Heart left ventricle (tissue), 16 donors: Measurements from ENCODE around the gene WDR82. TPM values are rescaled to one million over a fixed set of nuclear protein-coding genes. Genes with fewer than 3 reads are reported as not detected.

Experiments
- ATAC-seq, 4 donors: fragments of 200-7000 bp; cut with Tn5 transposase; one replicate each; pipeline ENCODE4 v1.9.1; 2020 to 2022; ENCODE audit warnings: moderate library complexity in 4 of 4, mild to moderate bottlenecking in 3 of 4, moderate number of reproducible peaks in 1 of 4
- DNase-seq, 5 donors: peaks; one replicate each; pipeline ENCODE4 v3.0.0-alpha.2; 2020
- H3K27ac ChIP-seq, 12 donors: fragments of 200-600 bp; sonication (generic) in 4 of 12; one replicate each; pipeline versions ENCODE4 v1.5.0 to v1.8.0; 2016 to 2022; ENCODE audit warnings: mild to moderate bottlenecking in 2 of 12
- H3K27me3 ChIP-seq, 9 donors: fragments of 200-600 bp; sonication (generic) in 2 of 9; one replicate each; pipeline versions ENCODE4 v1.5.1 to v1.8.0; 2016 to 2022; ENCODE audit warnings: mild to moderate bottlenecking in 3 of 9
- H3K36me3 ChIP-seq, 9 donors: fragments of 200-600 bp; sonication (generic) in 2 of 9; one replicate each; pipeline versions ENCODE4 v1.5.0 to v1.8.0; 2018 to 2022; ENCODE audit warnings: mild to moderate bottlenecking in 2 of 9
- H3K4me1 ChIP-seq, 12 donors: fragments of 200-600 bp; sonication (generic) in 4 of 12; one replicate each; pipeline versions ENCODE4 v1.5.0 to v1.8.0; 2016 to 2022; ENCODE audit warnings: mild to moderate bottlenecking in 3 of 12
- H3K4me3 ChIP-seq, 12 donors: fragments of 200-600 bp; sonication (generic) in 4 of 12; one replicate each; pipeline versions ENCODE4 v1.5.0 to v1.8.0; 2017 to 2022; ENCODE audit warnings: mild to moderate bottlenecking in 9 of 12, moderate library complexity in 4 of 12
- H3K9me3 ChIP-seq, 12 donors: fragments of 200-600 bp; sonication (generic) in 4 of 12; one replicate each; pipeline versions ENCODE4 v1.5.0 to v1.8.0; 2016 to 2022; ENCODE audit warnings: mild to moderate bottlenecking in 1 of 12
- POLR2A ChIP-seq, 2 donors: fragments of 450-650 bp; IDR thresholded peaks; one replicate each; pipeline ENCODE4 v1.6.1; 2017; ENCODE audit warnings: antibody characterized with exemption in 2 of 2, mild to moderate bottlenecking in 2 of 2, moderate library complexity in 2 of 2
- WGBS, 4 donors: extraction: QIAGEN DNeasy Blood & Tissue Kit in 2 of 4; methylation state at CpG; one replicate each; pipeline versions ENCODE4 v1.1.5 to v1.1.7; 2013 to 2018; 5-methylcytosine and 5-hydroxymethylcytosine counted together
- intact Hi-C, 10 donors: fragments of 100-400 bp; cut with DNase I; formaldehyde crosslinking; loops; one replicate each; pipeline versions ENCODE4 v1.11.1 to v1.14.2; 2022
- polyA plus RNA-seq, 2 donors: library from polyadenylated mRNA; stranded (reverse); fragments of 200-250 nt; gene quantifications; one replicate each; pipeline ENCODE4 v1.2.3, GENCODE V29; 2013
- total RNA-seq, 9 donors: library from RNA; depleted of rRNA in 2 of 9; stranded (reverse); fragments of >200 nt in 2 of 9; fragmentation: NEBNext Ultra II Directional in 3 of 9; extraction: Animal tissue kit (Norgen Biotek cat#: 25700) in 3 of 9; gene quantifications; one replicate each; pipeline versions ENCODE4 v1.1.0 to v1.2.4, GENCODE V29; 2016 to 2023
- TF ChIP-seq, protein P1 (sequence below), 12 donors: fragments of 200-600 bp; sonication (generic) in 4 of 12; IDR thresholded peaks; one replicate each; pipeline versions ENCODE4 v1.5.0 to v1.8.0; 2018 to 2022; ENCODE audit warnings: antibody characterized with exemption in 12 of 12, mild to moderate bottlenecking in 5 of 12
- donor health status: ischemic (EF 13 %, LVEDD 7.1; RV severe dilation, severe dysfunction).
- donor health status: healthy with polysubstance abuse.
- donor health status: DM: no; HTN: yes; CAD: no.
- donor health status: DM: no; HTN: no; CAD: no.
- donor health status: ischemic (EF 25% LVEDD 6.9; RV normal size, moderate dysfunction).
- donor health status: ischemic (EF 25% LVEDD 5.7; RV mildly dilated, moderate dysfunction).
- donor health status: healthy.
- donor health status: DM: yes; HTN: yes; CAD: no.
- donor health status: ischemic (EF 35%, LVEDD 5.7; RV mildly dilated, moderate dysfunction).
- donor health status: nonischemic (EF 11% LVEDD 7.7; RV severe dilation, severe dysfunction).
- donor health status: DM: yes; HTN: yes; CAD: no.
- donor health status: PGD.
- donor health status: ischemic (EF 29% LVEDD 5.4; RV normal size, mild dysfunction).
- donor health status: nonischemic (EF 23%, LVEDD 6.1; RV moderate dilation, normal function).

Gene WDR82
- total and polyA plus RNA-seq, 11 donors = 24.7 to 73.6 (median 61.2) TPM

- Histone ChIP-seq H3K36me3 (peaks cover 0 to 8% (median 0%) of the 10 kb centered on the region in 9 donors), H3K9me3 (no peaks in the 10 kb centered on the region), H3K27ac (no peak overlapping the region), H3K27me3 (no peaks in the 10 kb centered on the region), H3K4me3 (no peak overlapping the region), H3K4me1 (no peaks in the 10 kb centered on the region)
- ATAC-seq = no peak
- intact Hi-C loops = loop anchor here in 1 of 10 donors (10.0 kb wide), 1 partner anchor 78 kb away; no protein-coding TSS in a partner anchor
- 81 to 95% (median 91%) methylated on average over 4 of the region's 4 CpGs for WGBS, 4 donors
- DNase-seq = no peak
- TF ChIP-seq, protein P1, sequence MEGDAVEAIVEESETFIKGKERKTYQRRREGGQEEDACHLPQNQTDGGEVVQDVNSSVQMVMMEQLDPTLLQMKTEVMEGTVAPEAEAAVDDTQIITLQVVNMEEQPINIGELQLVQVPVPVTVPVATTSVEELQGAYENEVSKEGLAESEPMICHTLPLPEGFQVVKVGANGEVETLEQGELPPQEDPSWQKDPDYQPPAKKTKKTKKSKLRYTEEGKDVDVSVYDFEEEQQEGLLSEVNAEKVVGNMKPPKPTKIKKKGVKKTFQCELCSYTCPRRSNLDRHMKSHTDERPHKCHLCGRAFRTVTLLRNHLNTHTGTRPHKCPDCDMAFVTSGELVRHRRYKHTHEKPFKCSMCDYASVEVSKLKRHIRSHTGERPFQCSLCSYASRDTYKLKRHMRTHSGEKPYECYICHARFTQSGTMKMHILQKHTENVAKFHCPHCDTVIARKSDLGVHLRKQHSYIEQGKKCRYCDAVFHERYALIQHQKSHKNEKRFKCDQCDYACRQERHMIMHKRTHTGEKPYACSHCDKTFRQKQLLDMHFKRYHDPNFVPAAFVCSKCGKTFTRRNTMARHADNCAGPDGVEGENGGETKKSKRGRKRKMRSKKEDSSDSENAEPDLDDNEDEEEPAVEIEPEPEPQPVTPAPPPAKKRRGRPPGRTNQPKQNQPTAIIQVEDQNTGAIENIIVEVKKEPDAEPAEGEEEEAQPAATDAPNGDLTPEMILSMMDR (IDR thresholded peaks at IDR 0.05) = no peak
- no peak for TF ChIP-seq POLR2A (IDR thresholded peaks at IDR 0.05)
Measured at GRCh38 chr3:52306978-52307377, 28.5 kb upstream of the WDR82 start.

GRCh38 chr3:52305926-52306325 lies 27.5 kb upstream of the WDR82 start:
- DNase-seq = no peak
- H3K9me3 ChIP-seq = no peaks in the 10 kb centered on the region
- H3K27me3 ChIP-seq = no peaks in the 10 kb centered on the region
- H3K36me3 ChIP-seq = peaks cover 0 to 8% (median 0%) of the 10 kb centered on the region in 9 donors
- H3K4me3 ChIP-seq = no peak overlapping the region
- TF ChIP-seq, protein P1 (IDR thresholded peaks at IDR 0.05) = no peak
- no peak for TF ChIP-seq POLR2A (IDR thresholded peaks at IDR 0.05)
- WGBS, 4 donors = 92 to 97% (median 94%) methylated on average over 5 of the region's 5 CpGs
- intact Hi-C loops = loop anchor here in 1 of 10 donors (10.0 kb wide), 1 partner anchor 79 kb away; no protein-coding TSS in a partner anchor
- no peak for ATAC-seq
- H3K4me1 ChIP-seq = no peaks in the 10 kb centered on the region
- no peak overlapping the region for H3K27ac ChIP-seq

DNA sequence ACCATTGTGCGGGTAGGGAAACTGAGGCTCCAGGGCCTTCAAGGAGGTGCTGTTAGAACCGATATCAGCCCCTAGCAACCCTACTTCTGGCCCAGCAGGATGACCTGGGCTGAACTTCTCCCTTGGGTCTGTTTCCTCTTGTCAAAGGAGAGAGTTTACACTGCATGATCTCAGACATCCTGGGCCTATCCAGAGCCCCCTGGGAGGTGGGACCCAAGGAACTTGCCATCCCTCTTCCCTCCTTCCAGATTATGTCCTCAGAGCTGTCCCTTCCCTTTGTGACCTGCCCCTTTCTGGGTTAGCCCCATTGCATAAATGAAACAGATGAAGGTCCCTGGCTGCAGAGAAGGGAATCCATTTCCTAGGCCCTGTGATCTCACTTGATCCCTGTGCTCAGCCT lies 25.4 kb upstream of the WDR82 start:
- no peaks in the 10 kb centered on the region for H3K27me3 ChIP-seq
- H3K9me3 ChIP-seq = no peaks in the 10 kb centered on the region
- H3K36me3 ChIP-seq = no peaks in the 10 kb centered on the region
- H3K4me1 ChIP-seq = peaks cover 0 to 17% (median 14%) of the 10 kb centered on the region in 12 donors
- WGBS, 4 donors = 78 to 92% (median 91%) methylated on average over 2 of the region's 2 CpGs
- DNase-seq (no peak), ATAC-seq (no peak)
- no peak overlapping the region for H3K4me3 ChIP-seq
- no peak for TF ChIP-seq POLR2A (IDR thresholded peaks at IDR 0.05)
- TF ChIP-seq, protein P1 (IDR thresholded peaks at IDR 0.05) = no peak
- intact Hi-C loops = loop anchor here in 1 of 10 donors (10.0 kb wide), 1 partner anchor 81 kb away; no protein-coding TSS in a partner anchor
- no peak overlapping the region for H3K27ac ChIP-seq

- Histone ChIP-seq H3K36me3 (no peaks in the 10 kb centered on the region), H3K4me3 (no peak overlapping the region), H3K27ac (no peak overlapping the region), H3K4me1 (peaks cover 0 to 28% (median 14%) of the 10 kb centered on the region in 12 donors), H3K9me3 (no peaks in the 10 kb centered on the region), H3K27me3 (no peaks in the 10 kb centered on the region)
- ATAC-seq (no peak), DNase-seq (no peak)
- intact Hi-C loops = loop anchor here in 1 of 10 donors (10.0 kb wide), 1 partner anchor 82 kb away; no protein-coding TSS in a partner anchor
- TF ChIP-seq, protein P1 (IDR thresholded peaks at IDR 0.05) = no peak
- no peak for TF ChIP-seq POLR2A (IDR thresholded peaks at IDR 0.05)
- WGBS, 4 donors = 86 to 93% (median 91%) methylated on average over 7 to 12 of the region's 12 CpGs
Measured at GRCh38 chr3:52302426-52303145, 24.1 kb upstream of the WDR82 start.
